Body of pancreas (tissue), 4 donors: ENCODE data around the gene ST8SIA3.

Experiments
- POLR2A ChIP-seq, 3 donors: fragments of 450-650 bp; IDR thresholded peaks; one replicate each; pipeline ENCODE4 v1.6.1; 2016; ENCODE audit warnings: antibody characterized with exemption in 3 of 3, mild to moderate bottlenecking in 2 of 3
- TF ChIP-seq, protein P1 (sequence below), 7 experiments: fragments of 450-650 bp in 4 of 7; fragments of 200-600 bp in 3 of 7; sonication (generic) in 3 of 7; IDR thresholded peaks; one replicate each; pipeline ENCODE4 v1.5.1; 2016 to 2019; ENCODE audit warnings: antibody characterized with exemption in 7 of 7

- TF ChIP-seq, protein P1, sequence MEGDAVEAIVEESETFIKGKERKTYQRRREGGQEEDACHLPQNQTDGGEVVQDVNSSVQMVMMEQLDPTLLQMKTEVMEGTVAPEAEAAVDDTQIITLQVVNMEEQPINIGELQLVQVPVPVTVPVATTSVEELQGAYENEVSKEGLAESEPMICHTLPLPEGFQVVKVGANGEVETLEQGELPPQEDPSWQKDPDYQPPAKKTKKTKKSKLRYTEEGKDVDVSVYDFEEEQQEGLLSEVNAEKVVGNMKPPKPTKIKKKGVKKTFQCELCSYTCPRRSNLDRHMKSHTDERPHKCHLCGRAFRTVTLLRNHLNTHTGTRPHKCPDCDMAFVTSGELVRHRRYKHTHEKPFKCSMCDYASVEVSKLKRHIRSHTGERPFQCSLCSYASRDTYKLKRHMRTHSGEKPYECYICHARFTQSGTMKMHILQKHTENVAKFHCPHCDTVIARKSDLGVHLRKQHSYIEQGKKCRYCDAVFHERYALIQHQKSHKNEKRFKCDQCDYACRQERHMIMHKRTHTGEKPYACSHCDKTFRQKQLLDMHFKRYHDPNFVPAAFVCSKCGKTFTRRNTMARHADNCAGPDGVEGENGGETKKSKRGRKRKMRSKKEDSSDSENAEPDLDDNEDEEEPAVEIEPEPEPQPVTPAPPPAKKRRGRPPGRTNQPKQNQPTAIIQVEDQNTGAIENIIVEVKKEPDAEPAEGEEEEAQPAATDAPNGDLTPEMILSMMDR (IDR thresholded peaks at IDR 0.05) = no peak
- no peak for TF ChIP-seq POLR2A (IDR thresholded peaks at IDR 0.05)
Observed at GRCh38 chr18:57347784-57348183, 4.6 kb upstream of the ST8SIA3 start.
